Activated CD8-positive, alpha-beta memory T cell treated with anti-CD3 and anti-CD28 coated beads for 1 hour (primary cell): ENCODE data around the gene CLIC5.
"Not testable (repeated sequence)": the region's sequence is repeated elsewhere in the genome, so short reads cannot be mapped to it uniquely, and the experiment has no call there.

Source experiments
- DNase-seq, 2 donors: peaks; one replicate each; pipeline ENCODE4 v3.0.0-alpha.2; 2020; ENCODE audit warnings: low read depth in 1 of 2; ENCODE audit errors: extremely low read depth in 1 of 2

The CLIC5 gene

GRCh38 chr6:45929421-45930361, 86.0 kb downstream of the CLIC5 start:
- DNase-seq, result no peak

- no peak for DNase-seq
These were observed 86.8 kb downstream of the CLIC5 start for GRCh38 chr6:45928721-45929305.

GRCh38 chr6:45927421-45928320, 88.0 kb downstream of the CLIC5 start:
- no peak for DNase-seq

- not testable (repeated sequence) for DNase-seq
These were observed 89.2 kb downstream of the CLIC5 start for GRCh38 chr6:45926423-45926822.

- no peak for DNase-seq
These were observed 90.8 kb downstream of the CLIC5 start for GRCh38 chr6:45924763-45925342.

GRCh38 chr6:45923831-45924391, 91.7 kb downstream of the CLIC5 start:
- DNase-seq, result no peak

- peak; percentile 11 to 33 for DNase-seq
These were observed 92.8 kb downstream of the CLIC5 start for GRCh38 chr6:45922728-45923351.

- no peak for DNase-seq
These were observed 93.9 kb downstream of the CLIC5 start for GRCh38 chr6:45921691-45922281.

- DNase-seq, result no peak
These were observed 94.7 kb downstream of the CLIC5 start for GRCh38 chr6:45920819-45921511.

GRCh38 chr6:45917439-45917838, 98.2 kb downstream of the CLIC5 start:
- no peak for DNase-seq

GRCh38 chr6:45916692-45917091, 99.0 kb downstream of the CLIC5 start:
- DNase-seq, result no peak

- no peak for DNase-seq
These were observed 99.7 kb downstream of the CLIC5 start for GRCh38 chr6:45915780-45916468.

GRCh38 chr6:45911691-45912090, 104.0 kb downstream of the CLIC5 start:
- no peak for DNase-seq

GRCh38 chr6:45903959-45904358, 111.7 kb downstream of the CLIC5 start:
- no peak for DNase-seq

- no peak for DNase-seq
These were observed 112.7 kb downstream of the CLIC5 start for GRCh38 chr6:45902984-45903383.

GRCh38 chr6:45901767-45902650, 113.7 kb downstream of the CLIC5 start:
- DNase-seq, result no peak
